ENCODE measurements around the gene BAIAP2.

Gene BAIAP2

GRCh38 chr17:81031566-81032550 lies 3.1 kb upstream of the BAIAP2 start:
- peak overlapping the region; percentile 95 for H3K27ac ChIP-seq
- TF ChIP-seq CTCF (conservative IDR thresholded peaks at IDR 0.05) = no peak

- TF ChIP-seq CTCF (conservative IDR thresholded peaks at IDR 0.05) = no peak
- H3K27ac ChIP-seq = peak overlapping the region; percentile 95
Measured at GRCh38 chr17:81032641-81033480, 2.1 kb upstream of the BAIAP2 start.

- no peak for TF ChIP-seq CTCF (conservative IDR thresholded peaks at IDR 0.05)
- H3K27ac ChIP-seq = peak overlapping the region; percentile 95
Measured at GRCh38 chr17:81033535-81034167, 1.3 kb upstream of the BAIAP2 start.

- no peak; the same call in 1 of the 2 replicates for TF ChIP-seq CTCF (conservative IDR thresholded peaks at IDR 0.05)
- peak overlapping the region; percentile 95 for H3K27ac ChIP-seq
Measured at GRCh38 chr17:81034168-81034777, 678 bp upstream of the BAIAP2 start.

- no peak for TF ChIP-seq CTCF (conservative IDR thresholded peaks at IDR 0.05)
- H3K27ac ChIP-seq = peak overlapping the region; percentile 95
Measured at GRCh38 chr17:81035521-81036196, 708 bp downstream of the BAIAP2 start.

GRCh38 chr17:81036197-81036941 lies 1.4 kb downstream of the BAIAP2 start:
- H3K27ac ChIP-seq = peak overlapping the region; percentile 95

More at GRCh38 chr17:81036197-81036941, 1.4 kb downstream of the BAIAP2 start:
- no peak for TF ChIP-seq CTCF (conservative IDR thresholded peaks at IDR 0.05)
